K562 (cell line): ENCODE measurements around the gene FGF2. TPM values are rescaled to one million over a fixed set of nuclear protein-coding genes. Genes with fewer than 3 reads are reported as not detected.
A peak's percentile ranks its signal among the peaks of the same experiment; 100 is the strongest.

Experiments
- ATF7 ChIP-seq: fragments of 450-650 bp; IDR thresholded peaks from 2 replicates; pipeline ENCODE4 v1.7.1; 2014; ENCODE audit warnings: mild to moderate bottlenecking, moderate library complexity
- FOXM1 ChIP-seq, 2 experiments: fragments of 450-650 bp in 1 of 2; sonication (generic) in 1 of 2; formaldehyde crosslinking in 1 of 2; IDR thresholded peaks; 2 replicates each; pipeline versions ENCODE4 v1.6.1 to v1.9.0; 2017 to 2022; ENCODE audit warnings: low read depth in 2 of 2, mild to moderate bottlenecking in 2 of 2, missing genetic modification reagents in 1 of 2, moderate library complexity in 1 of 2
- FOXP4 ChIP-seq: sonication (generic); formaldehyde crosslinking; IDR thresholded peaks from 2 replicates; pipeline ENCODE4 v1.8.0; 2022; ENCODE audit warnings: mild to moderate bottlenecking, missing genetic modification reagents, borderline replicate concordance
- GTF2F1 ChIP-seq: IDR thresholded peaks from 2 replicates; pipeline ENCODE4 v1.6.1; 2011; ENCODE audit warnings: low read depth, low read length, improper control_type of control experiment
- HNRNPL ChIP-seq: fragments of 200-400 bp; formaldehyde crosslinking; IDR thresholded peaks from 2 replicates; pipeline ENCODE4 v1.6.1; 2017; ENCODE audit warnings: low read depth, mild to moderate bottlenecking, low read length
- LEF1 ChIP-seq: fragments of 450-650 bp; IDR thresholded peaks from 2 replicates; pipeline ENCODE4 v1.6.1; 2016; ENCODE audit warnings: mild to moderate bottlenecking
- MYC ChIP-seq, 2 experiments: fragments of 250-450 bp in 1 of 2; sonication (Bioruptor Pico) in 1 of 2; IDR thresholded peaks; 2 replicates each; pipeline versions ENCODE4 v1.5.1 to v1.6.1; 2012 to 2021; ENCODE audit warnings: low read depth in 2 of 2, borderline replicate concordance in 1 of 2, improper control_type of control experiment in 1 of 2, low read length in 1 of 2, mild to moderate bottlenecking in 1 of 2, moderate library complexity in 1 of 2
- TAL1 ChIP-seq: fragments of 450-650 bp; IDR thresholded peaks from 2 replicates; pipeline ENCODE4 v1.6.1; 2016; ENCODE audit warnings: mild to moderate bottlenecking
- TBL1XR1 ChIP-seq, 2 experiments: IDR thresholded peaks; 2 replicates each; pipeline ENCODE4 v1.6.1; 2012; ENCODE audit warnings: improper control_type of control experiment in 2 of 2, low read length in 2 of 2, mild to moderate bottlenecking in 1 of 2
- TEAD1 ChIP-seq, 2 experiments: fragments of 450-650 bp in 1 of 2; sonication (generic) in 1 of 2; formaldehyde crosslinking; IDR thresholded peaks; 2 replicates each; pipeline versions ENCODE4 v1.4.0 to v1.8.0; 2020 to 2022; ENCODE audit warnings: mild to moderate bottlenecking in 2 of 2, missing genetic modification reagents in 1 of 2
- ZKSCAN1 ChIP-seq: fragments of 150-350 bp; IDR thresholded peaks from 2 replicates; pipeline ENCODE4 v1.6.1; 2016; ENCODE audit warnings: low read depth, low read length
- ZNF695 ChIP-seq: fragments of 450-650 bp; formaldehyde crosslinking; IDR thresholded peaks from 2 replicates; pipeline ENCODE4 v1.4.0; 2020; ENCODE audit warnings: mild to moderate bottlenecking, moderate library complexity
- polyA plus RNA-seq, 8 experiments: library from polyadenylated mRNA; depleted of rRNA in 4 of 8; stranded (reverse) in 5 of 8; unstranded in 3 of 8; fragments of >200 nt; fragmentation: Nextera tagmentation in 2 of 8; fragmentation: Illumina TruSeq in 1 of 8; extraction: Ambion mirVana in 2 of 8; extraction: Trizol in 1 of 8; gene quantifications; 2 replicates each; pipeline versions ENCODE4 v1.2.1 to v1.2.3, GENCODE V29; 2011 to 2014; ENCODE audit warnings: inconsistent platforms in 1 of 8, missing spikeins in 1 of 8
- total RNA-seq, 7 experiments: library from RNA; depleted of rRNA in 6 of 7; stranded (reverse); fragments of >200 nt in 6 of 7; fragmentation: Illumina TruSeq in 2 of 7; extraction: Trizol in 2 of 7; gene quantifications; 2 replicates each; pipeline versions ENCODE4 v1.2.1 to v1.2.3, GENCODE V29; 2011 to 2021; ENCODE audit warnings: low replicate concordance in 1 of 7
- TF ChIP-seq, protein P1 (sequence below), 2 experiments: fragments of 450-650 bp; IDR thresholded peaks; 2 replicates each; pipeline ENCODE4 v1.6.1; 2016; ENCODE audit warnings: mild to moderate bottlenecking in 2 of 2, borderline replicate concordance in 1 of 2, low read depth in 1 of 2, moderate library complexity in 1 of 2
- TF ChIP-seq, protein P2 (sequence below): sonication (generic); formaldehyde crosslinking; IDR thresholded peaks from 2 replicates; pipeline ENCODE4 v1.4.0; 2020; ENCODE audit warnings: mild to moderate bottlenecking, missing genetic modification reagents

FGF2 gene
- total and polyA plus RNA-seq, 9 of the 15 experiments (the other 6 are each of a cell fraction or from before 2014, with no cell fraction given): 2.5 to 19.4 (median 9.2) TPM

- TF ChIP-seq, protein P1, sequence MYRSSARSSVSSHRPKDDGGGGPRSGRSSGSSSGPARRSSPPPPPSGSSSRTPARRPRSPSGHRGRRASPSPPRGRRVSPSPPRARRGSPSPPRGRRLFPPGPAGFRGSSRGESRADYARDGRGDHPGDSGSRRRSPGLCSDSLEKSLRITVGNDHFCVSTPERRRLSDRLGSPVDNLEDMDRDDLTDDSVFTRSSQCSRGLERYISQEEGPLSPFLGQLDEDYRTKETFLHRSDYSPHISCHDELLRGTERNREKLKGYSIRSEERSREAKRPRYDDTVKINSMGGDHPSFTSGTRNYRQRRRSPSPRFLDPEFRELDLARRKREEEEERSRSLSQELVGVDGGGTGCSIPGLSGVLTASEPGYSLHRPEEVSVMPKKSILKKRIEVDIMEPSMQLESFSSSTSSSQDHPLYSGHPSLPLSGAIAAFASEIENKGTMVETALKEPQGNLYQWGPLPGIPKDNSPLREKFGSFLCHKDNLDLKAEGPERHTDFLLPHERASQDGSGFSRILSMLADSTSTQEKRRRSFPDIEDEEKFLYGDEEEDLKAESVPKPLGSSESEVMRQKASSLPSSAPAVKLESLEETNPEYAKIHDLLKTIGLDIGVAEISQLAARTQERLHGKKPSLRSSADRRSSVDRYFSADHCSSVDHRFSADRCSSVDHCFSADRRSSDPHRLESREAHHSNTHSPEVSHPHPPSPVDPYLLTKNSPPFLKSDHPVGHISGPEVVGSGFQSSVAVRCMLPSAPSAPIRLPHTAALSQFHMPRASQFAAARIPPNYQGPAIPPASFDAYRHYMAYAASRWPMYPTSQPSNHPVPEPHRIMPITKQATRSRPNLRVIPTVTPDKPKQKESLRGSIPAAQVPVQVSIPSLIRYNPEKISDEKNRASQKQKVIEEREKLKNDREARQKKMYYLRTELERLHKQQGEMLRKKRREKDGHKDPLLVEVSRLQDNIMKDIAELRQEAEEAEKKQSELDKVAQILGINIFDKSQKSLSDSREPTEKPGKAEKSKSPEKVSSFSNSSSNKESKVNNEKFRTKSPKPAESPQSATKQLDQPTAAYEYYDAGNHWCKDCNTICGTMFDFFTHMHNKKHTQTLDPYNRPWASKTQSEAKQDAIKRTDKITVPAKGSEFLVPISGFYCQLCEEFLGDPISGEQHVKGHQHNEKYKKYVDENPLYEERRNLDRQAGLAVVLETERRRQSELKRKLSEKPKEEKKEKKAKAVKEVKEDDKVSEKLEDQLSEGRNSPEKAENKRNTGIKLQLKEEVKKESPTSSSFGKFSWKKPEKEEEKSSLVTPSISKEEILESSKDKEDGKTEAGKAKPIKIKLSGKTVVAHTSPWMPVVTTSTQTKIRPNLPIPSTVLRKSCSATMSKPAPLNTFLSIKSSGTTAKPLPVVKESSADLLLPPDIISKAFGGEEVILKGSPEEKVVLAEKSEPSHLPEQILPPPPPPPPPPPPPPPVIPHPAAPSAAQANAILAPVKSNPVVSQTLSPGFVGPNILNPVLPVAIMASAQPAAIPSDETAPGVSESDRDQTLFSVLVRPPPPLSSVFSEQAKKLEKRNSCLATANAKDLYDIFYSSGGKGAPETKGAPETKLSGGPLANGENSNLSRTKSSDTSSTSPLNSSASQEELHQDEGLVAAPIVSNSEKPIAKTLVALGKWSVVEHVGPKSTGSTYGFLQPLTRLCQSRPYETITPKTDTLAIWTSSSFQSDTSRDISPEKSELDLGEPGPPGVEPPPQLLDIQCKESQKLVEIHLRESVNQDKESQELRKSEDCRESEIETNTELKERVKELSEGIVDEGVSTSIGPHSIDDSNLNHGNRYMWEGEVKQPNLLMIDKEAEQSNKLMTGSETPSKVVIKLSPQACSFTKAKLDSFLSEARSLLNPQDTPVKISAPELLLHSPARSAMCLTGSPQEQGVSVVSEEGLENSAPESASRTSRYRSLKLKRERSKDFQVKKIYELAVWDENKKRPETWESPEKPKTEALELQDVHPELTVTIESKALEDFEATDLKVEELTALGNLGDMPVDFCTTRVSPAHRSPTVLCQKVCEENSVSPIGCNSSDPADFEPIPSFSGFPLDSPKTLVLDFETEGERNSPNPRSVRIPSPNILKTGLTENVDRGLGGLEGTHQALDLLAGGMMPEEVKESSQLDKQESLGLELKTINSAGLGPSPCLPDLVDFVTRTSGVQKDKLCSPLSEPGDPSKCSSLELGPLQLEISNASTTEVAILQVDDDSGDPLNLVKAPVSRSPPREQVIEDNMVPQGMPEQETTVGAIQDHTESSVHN (IDR thresholded peaks at IDR 0.05; ENCODE audit: borderline replicate concordance in 1 of 2, low read depth in 1 of 2): 0 out of 4 replicates have a peak, but pooled peaks of 1 of the 2 experiments have one; percentile 53
- TF ChIP-seq LEF1 (peak; percentile 67; the same call in 1 of the 2 replicates), GTF2F1 (no peak), ZKSCAN1 (no peak), TBL1XR1 (IDR thresholded peaks at IDR 0.05; ENCODE audit: low read length in 2 of 2) (0 out of 4 replicates have a peak, but pooled peaks of 1 of the 2 experiments have one; percentile 11), ZNF695 (CRISPR knock-in tag) (no peak), MYC (IDR thresholded peaks at IDR 0.05; ENCODE audit: low read depth, low read length) (peak; percentile 33; the same call in 1 of the 2 replicates), MYC (CRISPR knock-in tag; IDR thresholded peaks at IDR 0.05; ENCODE audit: borderline replicate concordance, low read depth) (no peak), FOXP4 (CRISPR knock-in tag) (no peak), TAL1 (no peak), HNRNPL (no peak), TEAD1 (CRISPR knock-in tag; IDR thresholded peaks at IDR 0.05) (no peak), ATF7 (peak; percentile 22; the same call in 1 of the 2 replicates), FOXM1 (IDR thresholded peaks at IDR 0.05; ENCODE audit: low read depth) (0 out of 2 replicates have a peak, but pooled peaks have one; percentile 19), FOXM1 (CRISPR knock-in tag; IDR thresholded peaks at IDR 0.05; ENCODE audit: low read depth) (no peak)
- TF ChIP-seq, protein P2, sequence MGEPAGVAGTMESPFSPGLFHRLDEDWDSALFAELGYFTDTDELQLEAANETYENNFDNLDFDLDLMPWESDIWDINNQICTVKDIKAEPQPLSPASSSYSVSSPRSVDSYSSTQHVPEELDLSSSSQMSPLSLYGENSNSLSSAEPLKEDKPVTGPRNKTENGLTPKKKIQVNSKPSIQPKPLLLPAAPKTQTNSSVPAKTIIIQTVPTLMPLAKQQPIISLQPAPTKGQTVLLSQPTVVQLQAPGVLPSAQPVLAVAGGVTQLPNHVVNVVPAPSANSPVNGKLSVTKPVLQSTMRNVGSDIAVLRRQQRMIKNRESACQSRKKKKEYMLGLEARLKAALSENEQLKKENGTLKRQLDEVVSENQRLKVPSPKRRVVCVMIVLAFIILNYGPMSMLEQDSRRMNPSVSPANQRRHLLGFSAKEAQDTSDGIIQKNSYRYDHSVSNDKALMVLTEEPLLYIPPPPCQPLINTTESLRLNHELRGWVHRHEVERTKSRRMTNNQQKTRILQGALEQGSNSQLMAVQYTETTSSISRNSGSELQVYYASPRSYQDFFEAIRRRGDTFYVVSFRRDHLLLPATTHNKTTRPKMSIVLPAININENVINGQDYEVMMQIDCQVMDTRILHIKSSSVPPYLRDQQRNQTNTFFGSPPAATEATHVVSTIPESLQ (CRISPR knock-in tag): no peak
Measured at GRCh38 chr4:122798101-122798500, 28.5 kb upstream of the FGF2 start (continued).
